HCT116 (cell line): ENCODE results near the gene CAMKK2. TPM values are rescaled to one million over a fixed set of nuclear protein-coding genes. Genes with fewer than 3 reads are reported as not detected.

ENCODE experiments used
- ATAC-seq: fragments of 200-7000 bp; cut with Tn5 transposase; 2 replicates; pipeline ENCODE4 v1.9.1; 2020; ENCODE audit warnings: mild to moderate bottlenecking, moderate library complexity
- BruUV-seq: library from RNA; stranded (reverse); fragments of 400-500 nt; replicated peaks from 2 replicates; lab custom pipeline; 2021; lab: Mats Ljungman, UMichigan
- CTCF ChIA-PET: fragments of 300-600 bp; sonication (Branson Sonifier 250); formaldehyde crosslinking; loops from one replicate; lab custom pipeline; 2021; ENCODE audit warnings: antibody characterized with exemption; lab: Charles Lee
- POLR2A ChIA-PET: fragments of 300-600, 350-600 bp; sonication (Branson Sonifier 250); formaldehyde crosslinking; loops from one replicate; lab custom pipeline; 2021; ENCODE audit warnings: antibody characterized with exemption; lab: Charles Lee
- RAD21 ChIA-PET, 2 experiments: fragments of 300-600 bp; sonication (Branson Sonifier 250); formaldehyde crosslinking; loops; one replicate each; lab custom pipeline; 2023; ENCODE audit warnings: low total read pairs in 2 of 2; ENCODE audit not compliant: uncharacterized antibody in 2 of 2, unreplicated experiment in 2 of 2, low non-redundant PET in 1 of 2; lab: Charles Lee
- DNase-seq: peaks from one replicate; pipeline ENCODE4 v3.0.0-alpha.2; 2010; ENCODE audit warnings: low read depth, low spot score
- H2AFZ ChIP-seq: fragments of 200-600 bp; shearing (Covaris generic), sonication (generic); 2 replicates; pipeline ENCODE4 v1.6.1; 2017; ENCODE audit warnings: low read depth, mixed run types, mixed read lengths, antibody characterized with exemption, low read length; ENCODE audit not compliant: poor library complexity, severe bottlenecking
- H3K27ac ChIP-seq: 2 replicates; pipeline ENCODE4 v1.5.1; 2012; ENCODE audit warnings: low read depth, low read length
- H3K27me3 ChIP-seq: fragments of 200-600 bp; sonication (generic); 2 replicates; pipeline ENCODE4 v1.6.1; 2016; ENCODE audit warnings: mixed run types, low read length, mixed read lengths; ENCODE audit not compliant: insufficient read depth
- H3K36me3 ChIP-seq, 2 experiments: fragments of 200-500 bp in 1 of 2; fragments of 200-600 bp in 1 of 2; sonication (Bioruptor generic) in 1 of 2; sonication (generic) in 1 of 2; 2 replicates each; pipeline versions ENCODE4 v1.5.1 to v1.6.1; 2014 to 2016; ENCODE audit warnings: low read length in 2 of 2, inconsistent platforms in 1 of 2, mixed read lengths in 1 of 2, mixed run types in 1 of 2; ENCODE audit not compliant: insufficient read depth in 2 of 2, control insufficient read depth in 1 of 2
- H3K4me1 ChIP-seq, 2 experiments: fragments of 200-600 bp in 1 of 2; sonication (generic) in 1 of 2; 2 replicates each; pipeline versions ENCODE4 v1.5.1 to v1.6.1; 2012 to 2017; ENCODE audit warnings: low read length in 2 of 2, inconsistent platforms in 1 of 2, mild to moderate bottlenecking in 1 of 2, mixed read lengths in 1 of 2, mixed run types in 1 of 2, moderate library complexity in 1 of 2; ENCODE audit not compliant: insufficient read depth in 2 of 2, control insufficient read depth in 1 of 2
- H3K4me2 ChIP-seq: fragments of 200-600 bp; sonication (generic); 2 replicates; pipeline ENCODE4 v1.6.1; 2017; ENCODE audit warnings: mixed run types, low read length, mixed read lengths
- H3K4me3 ChIP-seq, 2 experiments: fragments of 200-600 bp in 1 of 2; sonication (generic) in 1 of 2; replicated peaks in 1 of 2; 2 replicates each; pipeline ENCODE4 v1.5.1; 2011 to 2016; ENCODE audit warnings: low read length in 2 of 2, control low read depth in 1 of 2, low read depth in 1 of 2, mild to moderate bottlenecking in 1 of 2, mixed read lengths in 1 of 2, mixed run types in 1 of 2
- H3K79me2 ChIP-seq: fragments of 200-600 bp; sonication (generic); 2 replicates; pipeline ENCODE4 v1.6.1; 2017; ENCODE audit warnings: mild to moderate bottlenecking, mixed run types, low read length, moderate library complexity, mixed read lengths; ENCODE audit not compliant: insufficient read depth
- H3K9ac ChIP-seq: fragments of 200-600 bp; sonication (generic); 2 replicates; pipeline ENCODE4 v1.6.1; 2016; ENCODE audit warnings: low read length, mixed read lengths
- H3K9me2 ChIP-seq: fragments of 200-600 bp; sonication (generic), shearing (Covaris generic); 2 replicates; pipeline ENCODE4 v1.6.1; 2017; ENCODE audit warnings: mixed run types, mild to moderate bottlenecking, moderate library complexity; ENCODE audit not compliant: insufficient read depth
- H3K9me3 ChIP-seq, 2 experiments: fragments of 200-500 bp in 1 of 2; fragments of 200-600 bp in 1 of 2; sonication (Bioruptor generic) in 1 of 2; sonication (generic) in 1 of 2; 2 replicates each; pipeline ENCODE4 v1.6.1; 2014 to 2017; ENCODE audit warnings: low read length in 2 of 2, mixed read lengths in 2 of 2, inconsistent platforms in 1 of 2, low read depth in 1 of 2, mild to moderate bottlenecking in 1 of 2, mixed run types in 1 of 2, moderate library complexity in 1 of 2; ENCODE audit not compliant: control insufficient read depth in 1 of 2, insufficient read depth in 1 of 2
- H4K20me1 ChIP-seq: fragments of 200-600 bp; sonication (generic), shearing (Covaris generic); 2 replicates; pipeline ENCODE4 v1.6.1; 2017; ENCODE audit warnings: mixed run types, mild to moderate bottlenecking, moderate library complexity; ENCODE audit not compliant: insufficient read depth
- CBX3 ChIP-seq: IDR thresholded peaks from 2 replicates; pipeline ENCODE4 v1.6.1; 2012; ENCODE audit warnings: low read depth
- CTCF ChIP-seq, 3 experiments: fragments of 200-600 bp in 1 of 3; sonication (generic) in 1 of 3; IDR thresholded peaks in 2 of 3; conservative IDR thresholded peaks in 1 of 3; 2 replicates each; pipeline ENCODE4 v1.5.1; 2012 to 2017; ENCODE audit warnings: low read depth in 2 of 3, low read length in 2 of 3, antibody characterized with exemption in 1 of 3, borderline replicate concordance in 1 of 3, control low read depth in 1 of 3, mild to moderate bottlenecking in 1 of 3, mixed read lengths in 1 of 3, mixed run types in 1 of 3, moderate library complexity in 1 of 3; ENCODE audit not compliant: insufficient read depth in 1 of 3
- EGR1 ChIP-seq: IDR thresholded peaks from 2 replicates; pipeline ENCODE4 v1.6.1; 2012; ENCODE audit warnings: low read depth
- EZH2 ChIP-seq: fragments of 200-600 bp; sonication (generic); IDR thresholded peaks from 2 replicates; pipeline ENCODE4 v1.6.1; 2017; ENCODE audit warnings: antibody characterized with exemption, mixed run types
- EZH2phosphoT487 ChIP-seq: fragments of 200-600 bp; IDR thresholded peaks from 2 replicates; pipeline ENCODE4 v1.6.1; 2018; ENCODE audit warnings: antibody characterized with exemption, borderline replicate concordance
- MAX ChIP-seq: IDR thresholded peaks from 2 replicates; pipeline ENCODE4 v1.6.1; 2012
- POLR2A ChIP-seq: IDR thresholded peaks from 2 replicates; pipeline ENCODE4 v1.7.0; 2011; ENCODE audit warnings: borderline replicate concordance; ENCODE audit not compliant: insufficient read depth, insufficient read length; ENCODE audit errors: extremely low read depth
- POLR2AphosphoS5 ChIP-seq: IDR thresholded peaks from 2 replicates; pipeline ENCODE4 v1.6.1; 2011; ENCODE audit warnings: mild to moderate bottlenecking, low read depth, low read length, moderate library complexity
- RAD21 ChIP-seq: IDR thresholded peaks from 2 replicates; pipeline ENCODE4 v1.6.1; 2012; ENCODE audit warnings: low read depth, mild to moderate bottlenecking
- SP1 ChIP-seq: IDR thresholded peaks from 2 replicates; pipeline ENCODE4 v1.6.1; 2012; ENCODE audit warnings: low read depth
- SRF ChIP-seq: IDR thresholded peaks from 2 replicates; pipeline ENCODE4 v1.6.1; 2012; ENCODE audit warnings: low read depth
- YY1 ChIP-seq: IDR thresholded peaks from 2 replicates; pipeline ENCODE4 v1.6.1; 2011; ENCODE audit warnings: low read length, low read depth, moderate library complexity, mild to moderate bottlenecking; ENCODE audit not compliant: insufficient replicate concordance; ENCODE audit errors: extremely low read depth
- intact Hi-C: fragments of 100-400 bp; cut with micrococcal nuclease; formaldehyde crosslinking; loops from 2 replicates; pipeline ENCODE4 v1.10.0; 2022
- total RNA-seq: library from RNA; stranded (reverse); gene quantifications from one replicate; pipeline ENCODE4 v1.2.1, GENCODE V29; 2021; ENCODE audit not compliant: unreplicated experiment
- TF ChIP-seq, protein P1 (sequence below): IDR thresholded peaks from 2 replicates; pipeline ENCODE4 v1.6.1; 2012

CAMKK2 gene
- total RNA-seq, 1 experiment from 2014 or later, result 33.8 TPM

GRCh38 chr12:121289962-121290361 is 6.5 kb downstream of the CAMKK2 start:
- CTCF ChIA-PET, result no interaction called here
- TF ChIP-seq POLR2AphosphoS5 (no peak), RAD21 (no peak), SRF (no peak), EZH2phosphoT487 (no peak), CTCF (IDR thresholded peaks at IDR 0.05 in 2 of 3, conservative IDR thresholded peaks at IDR 0.05 in 1 of 3; ENCODE audit: borderline replicate concordance in 1 of 3, insufficient read depth in 1 of 3, low read depth in 2 of 3, low read length in 2 of 3) (no peak), EZH2 (no peak), YY1 (no peak), SP1 (no peak), MAX (no peak), CBX3 (no peak), EGR1 (no peak), POLR2A (no peak)
- TF ChIP-seq, protein P1, sequence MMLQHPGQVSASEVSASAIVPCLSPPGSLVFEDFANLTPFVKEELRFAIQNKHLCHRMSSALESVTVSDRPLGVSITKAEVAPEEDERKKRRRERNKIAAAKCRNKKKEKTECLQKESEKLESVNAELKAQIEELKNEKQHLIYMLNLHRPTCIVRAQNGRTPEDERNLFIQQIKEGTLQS, result no peak
- TF ChIP-seq, all 23 proteins: peak for 0
- Histone ChIP-seq H3K27me3 (no peaks in the 10 kb centered on the region), H4K20me1 (peaks cover 4% of the 10 kb centered on the region; the same call in 1 of the 2 replicates), H3K9me3 (no peaks in the 10 kb centered on the region), H3K36me3 (0 out of 4 replicates have a peak, but pooled peaks cover 0 to 3% of the 10 kb centered on the region in 2 experiments), H3K9me2 (no peaks in the 10 kb centered on the region), H3K79me2 (peaks cover 66% of the 10 kb centered on the region), H3K4me3 (no peak overlapping the region), H2AFZ (no peak overlapping the region), H3K9ac (no peak overlapping the region), H3K4me1 (no peaks in the 10 kb centered on the region), H3K4me2 (no peak overlapping the region), H3K27ac (no peak overlapping the region)
- DNase-seq (no peak), ATAC-seq (no peak)
- ChIA-PET POLR2A (no interaction called here), RAD21 (no interaction called here)
- BruUV-seq, result no TSS peak
- intact Hi-C loops, result no loop called here
